ENCODE data around the gene ARHGEF10L. TPM values are rescaled to one million over a fixed set of nuclear protein-coding genes. Genes with fewer than 3 reads are reported as not detected.

The ARHGEF10L gene
- polyA plus RNA-seq, 1 donor (not counting 4 experiments of a cell fraction or from before 2014, with no cell fraction given): 2.4 TPM

DNA sequence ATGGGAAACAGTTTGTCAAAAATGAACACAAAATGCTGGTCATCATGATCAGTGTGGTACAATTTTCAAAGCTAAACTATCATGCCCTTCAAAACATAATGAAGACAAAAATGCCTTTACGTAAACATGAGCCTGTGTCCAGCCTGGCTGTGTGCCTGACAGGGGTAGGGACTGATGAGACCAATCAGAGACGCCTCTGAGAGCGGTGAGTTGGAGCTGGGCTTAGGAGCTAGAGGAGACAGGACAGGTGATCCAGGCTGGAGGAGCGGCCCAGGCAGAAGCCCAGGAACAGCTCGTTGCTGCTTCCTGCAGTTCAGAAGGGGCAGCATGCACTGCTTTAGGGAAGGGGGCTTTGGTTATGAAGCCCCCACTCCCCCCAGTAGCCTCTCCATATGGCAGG lies 70.0 kb downstream of the ARHGEF10L start:
- Histone ChIP-seq H3K27ac (ENCODE audit: control insufficient read depth, insufficient read depth, low read length) (no peak overlapping the region), H4K20me1 (ENCODE audit: control insufficient read depth, extremely low read depth, insufficient read depth, low read length) (no peaks in the 10 kb centered on the region), H3K4me2 (ENCODE audit: control insufficient read depth, extremely low read depth, insufficient read depth, low read depth, low read length) (no peak overlapping the region), H3K9ac (ENCODE audit: control insufficient read depth, extremely low read depth, insufficient read depth, low read length) (no peak overlapping the region), H3K36me3 (ENCODE audit: control insufficient read depth in 2 of 2, extremely low read depth in 1 of 2, insufficient read depth in 2 of 2, low read length in 2 of 2) (peaks cover 0 to 2% of the 10 kb centered on the region in 2 experiments), H3K9me1 (ENCODE audit: control insufficient read depth, extremely low read depth, insufficient read depth, low read length) (no peaks in the 10 kb centered on the region), H3K4me3 (ENCODE audit: control insufficient read depth in 2 of 3, extremely low read depth in 1 of 3, insufficient read depth in 2 of 3, low read depth in 1 of 3, low read length in 3 of 3) (no peak overlapping the region), H3K27me3 (ENCODE audit: control insufficient read depth, extremely low read depth, insufficient read depth, low read length) (no peaks in the 10 kb centered on the region), H3K79me2 (ENCODE audit: control insufficient read depth, insufficient read depth, low read length) (no peaks in the 10 kb centered on the region), H3K4me1 (ENCODE audit: control insufficient read depth, extremely low read depth, insufficient read depth, low read length) (no peaks in the 10 kb centered on the region), H3K9me3 (ENCODE audit: control insufficient read depth, low read depth, low read length) (no peaks in the 10 kb centered on the region), H2AFZ (ENCODE audit: control insufficient read depth, low read length) (no peak overlapping the region)
- TF ChIP-seq EZH2 (IDR thresholded peaks at IDR 0.05; ENCODE audit: low read length): no peak
- TF ChIP-seq, protein P1, sequence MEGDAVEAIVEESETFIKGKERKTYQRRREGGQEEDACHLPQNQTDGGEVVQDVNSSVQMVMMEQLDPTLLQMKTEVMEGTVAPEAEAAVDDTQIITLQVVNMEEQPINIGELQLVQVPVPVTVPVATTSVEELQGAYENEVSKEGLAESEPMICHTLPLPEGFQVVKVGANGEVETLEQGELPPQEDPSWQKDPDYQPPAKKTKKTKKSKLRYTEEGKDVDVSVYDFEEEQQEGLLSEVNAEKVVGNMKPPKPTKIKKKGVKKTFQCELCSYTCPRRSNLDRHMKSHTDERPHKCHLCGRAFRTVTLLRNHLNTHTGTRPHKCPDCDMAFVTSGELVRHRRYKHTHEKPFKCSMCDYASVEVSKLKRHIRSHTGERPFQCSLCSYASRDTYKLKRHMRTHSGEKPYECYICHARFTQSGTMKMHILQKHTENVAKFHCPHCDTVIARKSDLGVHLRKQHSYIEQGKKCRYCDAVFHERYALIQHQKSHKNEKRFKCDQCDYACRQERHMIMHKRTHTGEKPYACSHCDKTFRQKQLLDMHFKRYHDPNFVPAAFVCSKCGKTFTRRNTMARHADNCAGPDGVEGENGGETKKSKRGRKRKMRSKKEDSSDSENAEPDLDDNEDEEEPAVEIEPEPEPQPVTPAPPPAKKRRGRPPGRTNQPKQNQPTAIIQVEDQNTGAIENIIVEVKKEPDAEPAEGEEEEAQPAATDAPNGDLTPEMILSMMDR (optimal IDR thresholded peaks at IDR 0.05 in 1 of 3, IDR thresholded peaks at IDR 0.05 in 1 of 3, conservative IDR thresholded peaks at IDR 0.05 in 1 of 3; ENCODE audit: extremely low read depth in 1 of 3, insufficient read depth in 2 of 3, low read length in 3 of 3): no peak
- dilution Hi-C loops (cut with MboI; ENCODE audit: extremely low pct_ligation_motif_present, low sequenced_read_pairs): no loop called here
- FAIRE-seq (no peak), DNase-seq (ENCODE audit: low read depth, low spot score) (no peak)

DNA sequence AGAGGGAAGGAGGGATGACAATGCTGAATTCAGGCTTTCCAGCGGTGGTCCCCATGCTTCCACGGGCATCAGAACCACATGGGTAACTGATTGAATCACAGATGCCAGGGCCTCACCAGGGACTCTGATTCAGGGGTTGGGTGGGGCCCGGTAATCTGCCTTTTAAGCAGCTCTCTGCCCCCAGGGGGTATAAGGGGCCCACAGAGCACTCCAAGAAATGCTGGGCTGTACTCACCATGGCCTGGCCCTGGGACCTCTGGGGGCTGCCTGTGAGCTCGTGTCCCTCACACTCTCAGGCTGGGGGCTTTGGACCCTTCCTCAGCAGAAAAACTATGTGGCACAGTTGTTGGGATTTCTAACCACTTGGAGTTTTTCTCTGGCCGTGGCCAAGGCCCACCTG lies 70.6 kb downstream of the ARHGEF10L start:
- no peaks in the 10 kb centered on the region for H3K9me3 ChIP-seq (ENCODE audit: control insufficient read depth, low read depth, low read length)
- DNase-seq (ENCODE audit: low read depth, low spot score) (no peak), FAIRE-seq (no peak)
- H3K9ac ChIP-seq (ENCODE audit: control insufficient read depth, extremely low read depth, insufficient read depth, low read length): no peak overlapping the region
- H3K36me3 ChIP-seq (ENCODE audit: control insufficient read depth in 2 of 2, extremely low read depth in 1 of 2, insufficient read depth in 2 of 2, low read length in 2 of 2): peaks cover 0 to 2% of the 10 kb centered on the region in 2 experiments
- H3K27ac ChIP-seq (ENCODE audit: control insufficient read depth, insufficient read depth, low read length): no peak overlapping the region
- no peaks in the 10 kb centered on the region for H3K27me3 ChIP-seq (ENCODE audit: control insufficient read depth, extremely low read depth, insufficient read depth, low read length)
- dilution Hi-C loops (cut with MboI; ENCODE audit: extremely low pct_ligation_motif_present, low sequenced_read_pairs): no loop called here
- H3K4me3 ChIP-seq (ENCODE audit: control insufficient read depth in 2 of 3, extremely low read depth in 1 of 3, insufficient read depth in 2 of 3, low read depth in 1 of 3, low read length in 3 of 3): no peak overlapping the region
- H2AFZ ChIP-seq (ENCODE audit: control insufficient read depth, low read length): no peak overlapping the region
- H3K4me2 ChIP-seq (ENCODE audit: control insufficient read depth, extremely low read depth, insufficient read depth, low read depth, low read length): no peak overlapping the region
- H3K4me1 ChIP-seq (ENCODE audit: control insufficient read depth, extremely low read depth, insufficient read depth, low read length): no peaks in the 10 kb centered on the region
- H3K79me2 ChIP-seq (ENCODE audit: control insufficient read depth, insufficient read depth, low read length): no peaks in the 10 kb centered on the region
- H4K20me1 ChIP-seq (ENCODE audit: control insufficient read depth, extremely low read depth, insufficient read depth, low read length): no peaks in the 10 kb centered on the region
- TF ChIP-seq, protein P1 (optimal IDR thresholded peaks at IDR 0.05 in 1 of 3, IDR thresholded peaks at IDR 0.05 in 1 of 3, conservative IDR thresholded peaks at IDR 0.05 in 1 of 3; ENCODE audit: extremely low read depth in 1 of 3, insufficient read depth in 2 of 3, low read length in 3 of 3): no peak
- no peaks in the 10 kb centered on the region for H3K9me1 ChIP-seq (ENCODE audit: control insufficient read depth, extremely low read depth, insufficient read depth, low read length)

Data from keratinocyte (primary cell).